ENCODE results near the gene STUB1.

The STUB1 gene

GRCh38 chr16:640614-641013 is 39.6 kb upstream of the STUB1 start:
- ATAC-seq (no peak), DNase-seq (no peak)
- Mint-ChIP-seq H3K27ac (no peak overlapping the region), H3K4me3 (peak overlapping the region; percentile 66 to 68), H3K9me3 (no peaks in the 10 kb centered on the region), H3K27me3 (peaks cover 7% of the 10 kb centered on the region), H3K4me1 (peaks cover 52% of the 10 kb centered on the region)

GRCh38 chr16:641326-642188 is 38.7 kb upstream of the STUB1 start, which contains the start of gene MCRIP2:
TSS of gene MCRIP2 (plus strand) at chr16:641828. CDS start at chr16:641992, 164 bp downstream.
- Mint-ChIP-seq H3K4me1 (peaks cover 58% of the 10 kb centered on the region), H3K4me3 (peak within 1 kb of the TSS; percentile 81 to 86), H3K27ac (no peak within 1 kb of the TSS), H3K9me3 (no peaks in the 10 kb centered on the region), H3K27me3 (peaks cover 5% of the 10 kb centered on the region)
- DNase-seq: peak; percentile 76 to 82
- peak; percentile 67 for ATAC-seq

GRCh38 chr16:642189-643049 is 37.8 kb upstream of the STUB1 start:
- no peaks in the 10 kb centered on the region for H3K27me3 Mint-ChIP-seq
- H3K27ac Mint-ChIP-seq: peak overlapping the region in 1 of 2 donors; percentile 27
- H3K9me3 Mint-ChIP-seq: no peaks in the 10 kb centered on the region
- H3K4me1 Mint-ChIP-seq: peaks cover 60% of the 10 kb centered on the region
- DNase-seq: peak in 1 of 2 donors; percentile 39
- H3K4me3 Mint-ChIP-seq: peak overlapping the region; percentile 81 to 86
- peak; percentile 41 for ATAC-seq

GRCh38 chr16:643050-643368 is 37.2 kb upstream of the STUB1 start:
- no peaks in the 10 kb centered on the region for H3K27me3 Mint-ChIP-seq
- H3K4me3 Mint-ChIP-seq: peak overlapping the region; percentile 81 to 86
- no peak for DNase-seq
- no peak for ATAC-seq
- H3K4me1 Mint-ChIP-seq: peaks cover 60% of the 10 kb centered on the region
- peak overlapping the region in 1 of 2 donors; percentile 74 for H3K27ac Mint-ChIP-seq
- H3K9me3 Mint-ChIP-seq: no peaks in the 10 kb centered on the region

- H3K9me3 Mint-ChIP-seq: no peaks in the 10 kb centered on the region
- DNase-seq (no peak), ATAC-seq (no peak)
- H3K4me3 Mint-ChIP-seq: peak overlapping the region; percentile 81 to 86
- H3K4me1 Mint-ChIP-seq: peaks cover 59% of the 10 kb centered on the region
- peak overlapping the region in 1 of 2 donors; percentile 69 for H3K27ac Mint-ChIP-seq
- no peaks in the 10 kb centered on the region for H3K27me3 Mint-ChIP-seq
Observed at GRCh38 chr16:644556-644955, 35.7 kb upstream of the STUB1 start.

GRCh38 chr16:645852-646678 is 34.1 kb upstream of the STUB1 start:
- Mint-ChIP-seq H3K4me3 (no peak overlapping the region), H3K9me3 (no peaks in the 10 kb centered on the region), H3K27me3 (no peaks in the 10 kb centered on the region), H3K27ac (no peak overlapping the region), H3K4me1 (peaks cover 71% of the 10 kb centered on the region)
- ATAC-seq (no peak), DNase-seq (no peak)

- Mint-ChIP-seq H3K4me3 (no peak overlapping the region), H3K27me3 (no peaks in the 10 kb centered on the region), H3K9me3 (no peaks in the 10 kb centered on the region), H3K4me1 (peaks cover 78% of the 10 kb centered on the region), H3K27ac (no peak overlapping the region)
- DNase-seq (no peak), ATAC-seq (no peak)
Observed at GRCh38 chr16:646679-647172, 33.5 kb upstream of the STUB1 start.

GRCh38 chr16:647173-647902 is 32.9 kb upstream of the STUB1 start:
- H3K4me1 Mint-ChIP-seq: peaks cover 78% of the 10 kb centered on the region
- DNase-seq: no peak
- H3K9me3 Mint-ChIP-seq: no peaks in the 10 kb centered on the region
- no peak overlapping the region for H3K27ac Mint-ChIP-seq
- no peak for ATAC-seq
- no peaks in the 10 kb centered on the region for H3K27me3 Mint-ChIP-seq
- peak overlapping the region in 1 of 2 donors; percentile 58 for H3K4me3 Mint-ChIP-seq

- Mint-ChIP-seq H3K9me3 (no peaks in the 10 kb centered on the region), H3K27ac (peak overlapping the region; percentile 52 to 94), H3K4me1 (peaks cover 70% of the 10 kb centered on the region), H3K4me3 (peak overlapping the region; percentile 86 to 90), H3K27me3 (no peaks in the 10 kb centered on the region)
- ATAC-seq (peak; percentile 19), DNase-seq (peak; percentile 34 to 57)
Observed at GRCh38 chr16:648071-648780, 32.0 kb upstream of the STUB1 start.

- no peaks in the 10 kb centered on the region for H3K27me3 Mint-ChIP-seq
- DNase-seq (peak; percentile 86 to 92), ATAC-seq (peak; percentile 93)
- no peaks in the 10 kb centered on the region for H3K9me3 Mint-ChIP-seq
- H3K27ac Mint-ChIP-seq: peak within 1 kb of the TSS; percentile 52 to 94
- peaks cover 62% of the 10 kb centered on the region for H3K4me1 Mint-ChIP-seq
- peak within 1 kb of the TSS; percentile 86 to 90 for H3K4me3 Mint-ChIP-seq
Observed at GRCh38 chr16:648781-649589, 31.2 kb upstream of the STUB1 start, which contains the start of gene WDR90. TSS of gene WDR90 (plus strand) at chr16:649365. CDS start at chr16:649417, 52 bp downstream.

- Mint-ChIP-seq H3K9me3 (no peaks in the 10 kb centered on the region), H3K4me3 (peak overlapping the region; percentile 79 to 81), H3K27me3 (no peaks in the 10 kb centered on the region), H3K4me1 (peaks cover 56% of the 10 kb centered on the region), H3K27ac (peak overlapping the region in 1 of 2 donors; percentile 82)
- ATAC-seq: peak; percentile 21
- no peak for DNase-seq
Observed at GRCh38 chr16:649631-650030, 30.6 kb upstream of the STUB1 start.

GRCh38 chr16:651844-652243 is 28.4 kb upstream of the STUB1 start:
- H3K4me3 Mint-ChIP-seq: no peak overlapping the region
- DNase-seq (no peak), ATAC-seq (no peak)
- H3K27ac Mint-ChIP-seq: no peak overlapping the region
- H3K9me3 Mint-ChIP-seq: no peaks in the 10 kb centered on the region
- peaks cover 35% of the 10 kb centered on the region for H3K4me1 Mint-ChIP-seq
- no peaks in the 10 kb centered on the region for H3K27me3 Mint-ChIP-seq
